Activated naive CD4-positive, alpha-beta T cell treated with anti-CD3 and anti-CD28 coated beads, Interleukin-2, amount 10 ng/mL, durations not matched to agents 7 days and 5 days (primary cell): Measurements from ENCODE around the gene IARS2.
"Not testable (repeated sequence)": the region's sequence is repeated elsewhere in the genome, so short reads cannot be mapped to it uniquely, and the experiment has no call there.

Source experiments
- CTCF ChIA-PET: fragments of 350-600 bp; sonication (Branson Sonifier 250); formaldehyde crosslinking; loops from one replicate; lab custom pipeline; 2021; ENCODE audit warnings: antibody characterized with exemption; lab: Charles Lee
- DNase-seq: peaks from one replicate; pipeline ENCODE4 v3.0.0-alpha.2; 2020
- H3K27ac Mint-ChIP-seq: one replicate; pipeline ENCODE4 v1.8.0; 2021; ENCODE audit warnings: mild to moderate bottlenecking, moderate library complexity, mixed read lengths
- H3K27me3 Mint-ChIP-seq: one replicate; pipeline ENCODE4 v1.8.0; 2021; ENCODE audit warnings: mild to moderate bottlenecking, mixed read lengths
- H3K36me3 Mint-ChIP-seq: one replicate; pipeline ENCODE4 v1.8.0; 2021; ENCODE audit warnings: mixed read lengths
- H3K4me1 Mint-ChIP-seq: one replicate; pipeline ENCODE4 v1.8.0; 2021; ENCODE audit warnings: mixed read lengths
- H3K4me3 Mint-ChIP-seq: one replicate; pipeline ENCODE4 v1.8.0; 2021; ENCODE audit warnings: mild to moderate bottlenecking, moderate library complexity, mixed read lengths
- H3K9me3 Mint-ChIP-seq: one replicate; pipeline ENCODE4 v1.8.0; 2021; ENCODE audit warnings: mixed read lengths

Gene IARS2

GRCh38 chr1:220127076-220127475 is 33.1 kb downstream of the IARS2 start:
- no peak overlapping the region for H3K27ac Mint-ChIP-seq
- peaks cover 30% of the 10 kb centered on the region for H3K36me3 Mint-ChIP-seq

DNA sequence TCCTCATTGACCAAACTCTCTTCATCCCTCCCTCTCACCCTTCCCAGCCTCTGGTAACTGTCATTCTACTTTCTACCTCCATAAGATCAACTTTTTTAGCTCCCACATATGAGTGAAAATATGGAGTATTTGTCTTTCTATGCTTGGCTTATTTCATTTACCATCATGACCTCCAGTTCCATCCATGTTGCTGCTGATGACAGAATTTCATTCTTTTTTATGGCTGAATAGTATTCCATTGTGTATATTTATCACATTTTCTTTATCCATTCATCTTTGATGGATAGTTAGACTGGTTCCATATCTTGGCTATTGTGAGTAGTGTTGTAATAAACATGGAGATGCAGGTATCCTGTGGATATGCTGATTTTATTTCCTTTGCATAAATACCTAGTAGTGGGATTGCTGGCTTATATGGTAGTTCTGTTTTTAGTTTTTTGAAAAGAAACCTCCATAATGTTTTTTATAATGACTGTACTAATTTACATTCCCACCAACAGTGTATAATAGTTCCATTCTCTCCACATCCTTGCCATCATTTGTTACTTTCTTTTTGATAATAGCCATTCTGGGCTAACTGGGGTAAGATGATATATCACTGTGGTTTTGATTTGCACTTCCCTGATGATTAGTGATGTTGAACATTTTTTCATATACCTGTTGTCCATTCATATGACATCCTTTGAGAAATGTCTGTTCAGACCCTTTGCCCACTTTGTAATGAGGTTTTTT is 35.7 kb downstream of the IARS2 start:
- H3K9me3 Mint-ChIP-seq = no peaks in the 10 kb centered on the region
- CTCF ChIA-PET = no interaction called here
- no peak for DNase-seq
- no peaks in the 10 kb centered on the region for H3K4me1 Mint-ChIP-seq
- no peaks in the 10 kb centered on the region for H3K27me3 Mint-ChIP-seq
- no peak overlapping the region for H3K27ac Mint-ChIP-seq
- H3K4me3 Mint-ChIP-seq = no peak overlapping the region
- peaks cover 39% of the 10 kb centered on the region for H3K36me3 Mint-ChIP-seq

More at GRCh38 chr1:220127076-220127475, 33.1 kb downstream of the IARS2 start:
- Mint-ChIP-seq H3K9me3 (no peaks in the 10 kb centered on the region), H3K27me3 (no peaks in the 10 kb centered on the region), H3K4me3 (no peak overlapping the region), H3K4me1 (no peaks in the 10 kb centered on the region)
- CTCF ChIA-PET = no interaction called here
- DNase-seq = no peak

GRCh38 chr1:220135755-220136154 is 41.8 kb downstream of the IARS2 start:
- Mint-ChIP-seq H3K36me3 (peaks cover 37% of the 10 kb centered on the region), H3K9me3 (no peaks in the 10 kb centered on the region), H3K4me1 (peaks cover 9% of the 10 kb centered on the region), H3K27ac (peak overlapping the region; percentile 3), H3K27me3 (no peaks in the 10 kb centered on the region), H3K4me3 (no peak overlapping the region)
- no peak for DNase-seq
- CTCF ChIA-PET = interaction anchor here (1.4 kb wide), 1 partner anchor 9 kb away, joined by 4 read pairs; no protein-coding TSS in a partner anchor

GRCh38 chr1:220137019-220137786 is 43.3 kb downstream of the IARS2 start:
- no peak for DNase-seq
- Mint-ChIP-seq H3K36me3 (peaks cover 41% of the 10 kb centered on the region), H3K9me3 (no peaks in the 10 kb centered on the region), H3K4me3 (no peak overlapping the region), H3K4me1 (peaks cover 9% of the 10 kb centered on the region), H3K27me3 (no peaks in the 10 kb centered on the region), H3K27ac (peak overlapping the region; percentile 70)
- CTCF ChIA-PET = interaction anchor here (0.9 to 1.1 kb wide), 2 partner anchors 13 to 24 kb away, joined by 3 to 4 read pairs; no protein-coding TSS in a partner anchor

- no peak overlapping the region for H3K4me3 Mint-ChIP-seq
- no peaks in the 10 kb centered on the region for H3K9me3 Mint-ChIP-seq
- H3K27me3 Mint-ChIP-seq = no peaks in the 10 kb centered on the region
- no peak overlapping the region for H3K27ac Mint-ChIP-seq
- peaks cover 44% of the 10 kb centered on the region for H3K36me3 Mint-ChIP-seq
- DNase-seq = no peak
- CTCF ChIA-PET = no interaction called here
- H3K4me1 Mint-ChIP-seq = peaks cover 9% of the 10 kb centered on the region
Measured at GRCh38 chr1:220139966-220140365, 46.0 kb downstream of the IARS2 start.

- Mint-ChIP-seq H3K9me3 (no peaks in the 10 kb centered on the region), H3K4me1 (no peaks in the 10 kb centered on the region), H3K4me3 (no peak overlapping the region), H3K36me3 (peaks cover 49% of the 10 kb centered on the region), H3K27ac (no peak overlapping the region), H3K27me3 (no peaks in the 10 kb centered on the region)
- CTCF ChIA-PET = interaction anchor here (1.8 kb wide), 1 partner anchor 8 kb away, joined by 4 read pairs; no protein-coding TSS in a partner anchor
- DNase-seq = no peak
Measured at GRCh38 chr1:220144051-220144450, 50.1 kb downstream of the IARS2 start.

- H3K9me3 Mint-ChIP-seq = no peaks in the 10 kb centered on the region
- DNase-seq = no peak
- H3K27me3 Mint-ChIP-seq = no peaks in the 10 kb centered on the region
- no peak overlapping the region for H3K27ac Mint-ChIP-seq
- H3K4me1 Mint-ChIP-seq = no peaks in the 10 kb centered on the region
- CTCF ChIA-PET = no interaction called here
- H3K36me3 Mint-ChIP-seq = peaks cover 44% of the 10 kb centered on the region
- H3K4me3 Mint-ChIP-seq = no peak overlapping the region
Measured at GRCh38 chr1:220149742-220150141, 55.8 kb downstream of the IARS2 start.

DNA sequence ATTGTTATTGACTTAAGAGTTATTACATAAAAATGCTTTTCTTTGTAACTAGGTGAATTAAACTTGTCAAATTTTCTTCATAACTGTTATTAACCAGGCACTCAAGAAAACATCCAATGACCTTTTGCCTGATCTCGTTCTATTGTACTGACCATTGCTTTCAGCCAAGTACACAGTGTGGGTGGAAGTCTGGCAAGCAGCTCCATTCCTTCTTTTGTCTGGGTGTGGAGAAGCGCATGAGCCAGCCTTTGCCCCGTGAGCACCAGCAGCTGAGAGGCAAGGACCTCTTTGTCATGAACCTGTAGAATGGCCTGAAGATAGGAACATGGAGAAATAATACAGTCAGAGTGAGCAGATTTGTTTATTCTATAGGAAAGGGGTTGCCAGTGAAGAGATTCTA is 57.5 kb downstream of the IARS2 start:
- Mint-ChIP-seq H3K4me3 (no peak overlapping the region), H3K9me3 (no peaks in the 10 kb centered on the region), H3K27ac (no peak overlapping the region), H3K4me1 (peaks cover 1% of the 10 kb centered on the region), H3K36me3 (peaks cover 40% of the 10 kb centered on the region), H3K27me3 (no peaks in the 10 kb centered on the region)
- no peak for DNase-seq
- CTCF ChIA-PET = interaction anchor here (0.7 kb wide), 1 partner anchor 25 kb away, joined by 5 read pairs; no protein-coding TSS in a partner anchor

GRCh38 chr1:220153147-220153546 is 59.2 kb downstream of the IARS2 start:
- Mint-ChIP-seq H3K27me3 (no peaks in the 10 kb centered on the region), H3K4me3 (no peak overlapping the region), H3K4me1 (peaks cover 12% of the 10 kb centered on the region), H3K27ac (no peak overlapping the region), H3K9me3 (no peaks in the 10 kb centered on the region), H3K36me3 (peaks cover 49% of the 10 kb centered on the region)
- CTCF ChIA-PET = interaction anchor here (0.9 kb wide), 1 partner anchor 42 kb away, joined by 3 read pairs; no protein-coding TSS in a partner anchor
- DNase-seq = no peak

DNA sequence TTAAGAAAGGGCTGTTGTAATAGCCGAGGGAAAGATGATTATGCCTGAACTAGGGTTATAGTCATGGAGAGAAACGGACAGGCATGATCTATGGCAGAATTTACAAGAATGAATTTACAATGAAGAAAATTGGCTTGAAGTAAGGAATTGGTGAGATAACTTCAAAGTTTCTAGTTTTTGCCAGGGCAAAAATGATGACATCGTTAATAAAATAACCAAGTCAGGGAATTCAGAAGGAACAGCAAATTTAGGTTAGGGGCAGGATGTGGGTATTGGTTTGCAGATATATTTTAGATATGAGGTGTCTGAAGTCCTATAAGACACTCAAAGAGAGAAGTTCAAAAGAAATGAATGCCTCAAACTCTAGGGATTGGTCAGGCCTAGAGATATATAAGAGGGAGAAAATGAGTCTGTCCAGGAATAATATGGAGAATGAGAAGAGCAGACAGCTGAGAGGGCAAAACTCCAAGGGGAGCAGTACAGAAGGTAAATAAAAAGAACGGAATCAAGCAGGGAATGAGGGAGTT is 62.8 kb downstream of the IARS2 start:
- Mint-ChIP-seq H3K4me3 (no peak overlapping the region), H3K27ac (no peak overlapping the region), H3K9me3 (no peaks in the 10 kb centered on the region), H3K27me3 (no peaks in the 10 kb centered on the region), H3K36me3 (peaks cover 61% of the 10 kb centered on the region), H3K4me1 (peaks cover 17% of the 10 kb centered on the region)
- no peak for DNase-seq
- CTCF ChIA-PET = interaction anchor here (0.5 to 1.2 kb wide), 2 partner anchors 43 to 83 kb away, joined by 3 read pairs; no protein-coding TSS in a partner anchor

DNA sequence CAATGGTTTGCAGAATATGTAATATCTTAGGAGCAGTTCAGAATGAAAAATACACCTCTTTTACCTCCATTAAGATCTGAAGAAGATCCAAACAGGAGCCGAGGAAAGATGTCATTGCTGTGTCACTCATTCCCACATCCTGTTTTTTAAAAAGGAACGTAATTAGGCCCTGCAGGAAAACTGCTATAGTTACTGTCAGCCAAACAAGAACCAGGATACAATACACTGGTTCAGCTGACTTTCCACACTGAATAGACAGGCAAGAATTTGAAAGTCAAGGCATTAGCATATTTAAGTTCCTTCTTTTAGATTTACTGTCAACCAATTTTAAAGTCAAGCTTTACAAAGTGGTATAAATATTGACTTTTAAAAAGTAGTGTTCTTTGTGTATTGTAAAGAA is 63.8 kb downstream of the IARS2 start:
- CTCF ChIA-PET = interaction anchor here (0.7 to 1.2 kb wide), 2 partner anchors 44 to 167 kb away, joined by 3 read pairs; no protein-coding TSS in a partner anchor
- Mint-ChIP-seq H3K27me3 (no peaks in the 10 kb centered on the region), H3K36me3 (peaks cover 53% of the 10 kb centered on the region), H3K9me3 (no peaks in the 10 kb centered on the region), H3K27ac (no peak overlapping the region), H3K4me3 (no peak overlapping the region), H3K4me1 (peaks cover 17% of the 10 kb centered on the region)
- DNase-seq = no peak

GRCh38 chr1:220158530-220158929 is 64.6 kb downstream of the IARS2 start:
- H3K4me3 Mint-ChIP-seq, H3K27me3 Mint-ChIP-seq, H3K27ac Mint-ChIP-seq, CTCF ChIA-PET, DNase-seq, H3K9me3 Mint-ChIP-seq: not testable (repeated sequence)
- Mint-ChIP-seq H3K4me1 (peaks cover 17% of the 10 kb centered on the region), H3K36me3 (peaks cover 51% of the 10 kb centered on the region)

DNA sequence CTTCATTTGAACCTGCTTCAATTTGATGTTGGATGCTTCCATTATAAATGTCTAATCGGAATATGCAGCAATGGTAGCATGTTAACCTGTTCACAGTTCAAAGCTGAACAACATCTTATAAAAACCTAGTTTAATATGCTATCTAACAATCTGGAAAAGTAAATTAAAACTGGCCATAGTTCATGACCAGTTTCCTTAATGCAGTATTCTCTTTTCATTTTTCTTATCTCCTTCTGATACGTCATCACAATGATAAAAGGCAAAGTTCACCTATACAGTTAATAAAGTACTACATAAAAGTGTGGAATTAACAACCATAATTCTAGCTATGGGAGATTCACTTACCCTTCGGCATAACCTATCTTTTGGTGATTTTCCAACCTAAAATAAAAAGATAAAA is 65.1 kb downstream of the IARS2 start:
- no peak for DNase-seq
- Mint-ChIP-seq H3K27me3 (no peaks in the 10 kb centered on the region), H3K4me3 (no peak overlapping the region), H3K4me1 (peaks cover 17% of the 10 kb centered on the region), H3K36me3 (peaks cover 49% of the 10 kb centered on the region), H3K9me3 (no peaks in the 10 kb centered on the region), H3K27ac (no peak overlapping the region)
- CTCF ChIA-PET = interaction anchor here (1.6 kb wide), 1 partner anchor 46 kb away, joined by 6 read pairs; no protein-coding TSS in a partner anchor

DNA sequence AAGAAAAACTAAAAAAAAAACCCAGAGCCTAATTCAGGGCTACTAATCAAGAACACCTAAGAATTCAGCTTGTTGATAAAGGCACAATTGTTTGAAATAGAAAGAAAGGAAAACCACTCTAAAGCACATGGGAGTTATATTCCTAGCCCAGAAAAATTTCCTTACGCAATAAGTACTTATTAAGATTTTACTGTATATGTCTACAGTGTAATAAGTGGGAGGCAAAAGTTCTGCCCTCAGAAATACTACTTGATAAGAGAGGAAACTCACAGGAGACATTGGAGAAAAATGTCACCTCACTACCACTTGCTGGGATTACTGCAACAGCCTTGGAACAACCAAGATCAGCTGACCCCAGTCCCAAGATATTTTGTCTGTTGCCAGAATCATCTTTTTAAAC is 66.1 kb downstream of the IARS2 start:
- no peak overlapping the region for H3K4me3 Mint-ChIP-seq
- H3K27ac Mint-ChIP-seq = no peak overlapping the region
- no peak for DNase-seq
- CTCF ChIA-PET = interaction anchor here (0.8 to 1.6 kb wide), 2 partner anchors 47 to 55 kb away, joined by 3 to 6 read pairs; no protein-coding TSS in a partner anchor
- H3K27me3 Mint-ChIP-seq = no peaks in the 10 kb centered on the region
- no peaks in the 10 kb centered on the region for H3K9me3 Mint-ChIP-seq
- H3K4me1 Mint-ChIP-seq = peaks cover 17% of the 10 kb centered on the region
- H3K36me3 Mint-ChIP-seq = peaks cover 50% of the 10 kb centered on the region
